Vagina (tissue), 2 donors: Measurements from ENCODE around the gene PACS2. TPM values are rescaled to one million over a fixed set of nuclear protein-coding genes. Genes with fewer than 3 reads are reported as not detected.

Experiments
- DNase-seq, 2 donors: peaks; one replicate each; pipeline ENCODE4 v3.0.0-alpha.2; 2017; ENCODE audit errors: extremely low spot score in 2 of 2
- H3K27ac ChIP-seq: fragments of 200-600 bp; sonication (generic); one replicate; pipeline ENCODE4 v1.5.1; 2019
- H3K27me3 ChIP-seq: fragments of 200-600 bp; sonication (generic); one replicate; pipeline ENCODE4 v1.5.1; 2019
- H3K36me3 ChIP-seq, 2 donors: fragments of 200-600 bp; sonication (generic); one replicate each; pipeline ENCODE4 v1.5.1; 2017 to 2019
- H3K4me1 ChIP-seq: fragments of 200-600 bp; sonication (generic); one replicate; pipeline ENCODE4 v1.5.1; 2019
- H3K4me3 ChIP-seq, 2 donors: fragments of 200-600 bp; sonication (generic); 1 replicate in 1 of 2; 2 replicates in 1 of 2; pipeline ENCODE4 v1.5.1; 2016 to 2019
- H3K9me3 ChIP-seq: fragments of 200-600 bp; sonication (generic); one replicate; pipeline ENCODE4 v1.5.1; 2019
- CTCF ChIP-seq, 3 experiments: fragments of 450-650 bp in 2 of 3; fragments of 200-600 bp in 1 of 3; sonication (generic) in 1 of 3; IDR thresholded peaks; one replicate each; pipeline ENCODE4 v1.5.1; 2017 to 2019; ENCODE audit warnings: antibody characterized with exemption in 3 of 3, mild to moderate bottlenecking in 2 of 3, moderate library complexity in 2 of 3
- POLR2A ChIP-seq, 2 donors: fragments of 450-650 bp; IDR thresholded peaks; one replicate each; pipeline ENCODE4 v1.6.1; 2017; ENCODE audit warnings: antibody characterized with exemption in 2 of 2, mild to moderate bottlenecking in 2 of 2, moderate library complexity in 2 of 2
- POLR2AphosphoS5 ChIP-seq, 2 donors: sonication (generic); formaldehyde crosslinking; IDR thresholded peaks; one replicate each; pipeline ENCODE4 v1.9.0; 2017; ENCODE audit warnings: antibody characterized with exemption in 2 of 2, mild to moderate bottlenecking in 2 of 2, low read depth in 1 of 2; ENCODE audit not compliant: insufficient read depth in 1 of 2
- intact Hi-C: fragments of 100-400 bp; cut with DNase I; formaldehyde crosslinking; loops from one replicate; pipeline ENCODE4 v1.15.1; 2023
- total RNA-seq: library from RNA; depleted of rRNA; stranded (reverse); fragments of >200 nt; gene quantifications from one replicate; pipeline ENCODE4 v1.2.3, GENCODE V29; 2016

Gene PACS2
- total RNA-seq, 1 donor from 2014 or later: 64.8 TPM

- no peak for DNase-seq
- no peak for TF ChIP-seq POLR2A (IDR thresholded peaks at IDR 0.05)
- no peak for TF ChIP-seq POLR2AphosphoS5 (IDR thresholded peaks at IDR 0.05; ENCODE audit: insufficient read depth in 1 of 2, low read depth in 1 of 2)
- TF ChIP-seq CTCF (IDR thresholded peaks at IDR 0.05): no peak
- Histone ChIP-seq H3K27me3 (no peaks in the 10 kb centered on the region), H3K4me1 (peaks cover 14% of the 10 kb centered on the region), H3K27ac (no peak overlapping the region), H3K9me3 (no peaks in the 10 kb centered on the region), H3K36me3 (no peaks in the 10 kb centered on the region), H3K4me3 (no peak overlapping the region)
- intact Hi-C loops: loop anchor here (10.0 kb wide), 2 partner anchors 75 to 185 kb away; no protein-coding TSS in a partner anchor
These were observed 34.7 kb upstream of the PACS2 start for GRCh38 chr14:105279642-105280361.

DNA sequence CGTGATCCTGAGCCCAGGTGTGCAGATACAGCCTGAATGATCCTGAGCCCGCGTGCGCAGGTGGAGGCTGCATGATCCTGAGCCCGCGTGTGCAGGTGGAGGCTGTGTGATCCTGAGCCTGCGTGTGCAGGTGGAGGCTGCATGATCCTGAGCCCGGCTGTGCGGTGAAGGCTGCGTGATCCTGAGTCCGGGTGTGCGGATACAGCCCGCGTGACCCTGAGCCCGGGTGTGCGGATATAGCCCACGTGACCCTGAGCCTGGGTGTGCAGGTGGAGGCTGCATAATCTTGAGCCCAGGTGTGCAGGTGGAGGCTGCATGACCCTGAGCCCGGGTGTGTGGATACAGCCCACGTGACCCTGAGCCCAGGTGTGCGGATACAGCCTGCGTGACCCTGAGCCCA lies 34.0 kb upstream of the PACS2 start:
- Histone ChIP-seq H3K9me3 (no peaks in the 10 kb centered on the region), H3K27ac (no peak overlapping the region), H3K36me3 (no peaks in the 10 kb centered on the region), H3K4me1 (peaks cover 8% of the 10 kb centered on the region), H3K4me3 (no peak overlapping the region), H3K27me3 (no peaks in the 10 kb centered on the region)
- intact Hi-C loops: loop anchor here (10.0 kb wide), 2 partner anchors 76 to 186 kb away; no protein-coding TSS in a partner anchor
- no peak for DNase-seq
- TF ChIP-seq CTCF (IDR thresholded peaks at IDR 0.05) (no peak), POLR2A (IDR thresholded peaks at IDR 0.05) (no peak), POLR2AphosphoS5 (IDR thresholded peaks at IDR 0.05; ENCODE audit: insufficient read depth in 1 of 2, low read depth in 1 of 2) (no peak)

DNA sequence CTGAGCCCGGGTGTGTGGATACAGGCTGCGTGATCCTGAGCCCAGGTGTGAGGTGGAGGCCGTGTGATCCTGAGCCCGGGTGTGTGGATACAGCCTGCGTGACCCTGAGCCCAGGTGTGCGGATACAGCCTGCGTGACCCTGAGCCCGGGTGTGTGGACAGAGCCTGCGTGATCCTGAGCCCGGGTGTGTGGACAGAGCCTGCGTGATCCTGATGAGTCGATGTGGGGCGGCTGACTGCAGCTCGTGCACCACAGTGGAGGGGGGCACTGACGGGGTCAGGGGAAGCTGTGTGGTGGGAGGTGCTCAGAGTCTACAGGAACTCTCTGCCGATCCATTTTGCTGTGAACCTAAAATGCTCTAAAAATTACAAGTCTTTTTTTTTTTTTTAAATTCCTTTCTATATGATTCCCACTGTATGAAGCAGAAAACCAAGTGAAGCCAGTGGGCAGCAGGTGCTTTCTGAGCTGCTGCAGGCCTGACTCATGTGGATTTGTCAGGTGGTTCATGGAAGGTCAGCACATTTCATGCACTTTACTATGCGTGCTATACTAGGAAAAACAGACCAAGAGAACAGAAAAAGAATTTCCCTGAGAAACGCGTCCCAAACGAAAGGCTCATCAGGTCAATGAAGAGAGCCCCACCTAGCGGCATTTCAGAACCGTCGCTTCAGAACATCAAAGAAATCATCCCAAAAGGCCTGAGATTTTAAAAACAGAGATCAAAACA lies 33.0 kb upstream of the PACS2 start:
- intact Hi-C loops: loop anchor here (10.0 kb wide), 2 partner anchors 77 to 187 kb away; no protein-coding TSS in a partner anchor

DNA sequence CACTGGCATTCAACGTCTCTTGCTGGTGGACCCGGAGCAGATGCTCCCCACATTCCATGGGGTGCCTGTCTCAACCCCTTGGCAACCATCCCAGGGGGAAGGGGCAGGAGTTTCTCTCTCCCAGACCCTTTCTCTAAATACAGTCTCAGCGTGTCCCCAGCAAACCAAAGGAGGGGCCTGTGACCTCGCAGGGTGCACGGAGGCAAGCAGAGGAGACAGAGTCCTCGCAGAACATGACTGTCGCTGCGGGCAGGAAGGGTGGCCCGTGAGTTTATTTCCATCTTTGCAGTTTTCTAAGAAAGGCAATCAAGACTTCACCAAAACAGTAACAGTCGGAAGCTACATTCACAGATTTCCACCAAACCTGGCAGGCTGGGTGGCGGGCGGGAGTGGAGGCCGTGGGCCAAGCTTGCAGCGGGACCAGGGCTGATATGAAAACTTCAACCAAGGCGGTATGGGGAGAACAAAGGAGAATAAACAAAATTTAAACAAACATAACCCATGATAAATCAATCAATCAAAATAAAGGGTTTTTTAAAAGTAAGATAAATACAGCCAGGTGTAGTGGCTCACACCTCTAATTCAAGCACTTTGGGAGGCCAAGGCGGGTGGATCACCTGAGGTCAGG lies 32.3 kb upstream of the PACS2 start:
- peaks cover 6% of the 10 kb centered on the region for H3K4me1 ChIP-seq
- TF ChIP-seq CTCF (IDR thresholded peaks at IDR 0.05) (no peak), POLR2AphosphoS5 (IDR thresholded peaks at IDR 0.05; ENCODE audit: insufficient read depth in 1 of 2, low read depth in 1 of 2) (no peak), POLR2A (IDR thresholded peaks at IDR 0.05) (no peak)
- intact Hi-C loops: loop anchor here (10.0 kb wide), 2 partner anchors 77 to 187 kb away; no protein-coding TSS in a partner anchor
- no peak for DNase-seq
- H3K4me3 ChIP-seq: no peak overlapping the region
- no peak overlapping the region for H3K27ac ChIP-seq
- H3K9me3 ChIP-seq: no peaks in the 10 kb centered on the region
- no peaks in the 10 kb centered on the region for H3K36me3 ChIP-seq
- no peaks in the 10 kb centered on the region for H3K27me3 ChIP-seq

More for the DNA sequence above, 33.0 kb upstream of the PACS2 start:
- DNase-seq: no peak
- Histone ChIP-seq H3K9me3 (no peaks in the 10 kb centered on the region), H3K4me1 (peaks cover 6% of the 10 kb centered on the region), H3K4me3 (no peak overlapping the region), H3K27ac (no peak overlapping the region), H3K36me3 (no peaks in the 10 kb centered on the region), H3K27me3 (no peaks in the 10 kb centered on the region)
- TF ChIP-seq POLR2AphosphoS5 (IDR thresholded peaks at IDR 0.05; ENCODE audit: insufficient read depth in 1 of 2, low read depth in 1 of 2): no peak
- TF ChIP-seq CTCF (IDR thresholded peaks at IDR 0.05): peak in 2 of 3 experiments; percentile 21 to 27
- no peak for TF ChIP-seq POLR2A (IDR thresholded peaks at IDR 0.05)
